ENCODE data around the gene RBM5.

RBM5 gene

DNA sequence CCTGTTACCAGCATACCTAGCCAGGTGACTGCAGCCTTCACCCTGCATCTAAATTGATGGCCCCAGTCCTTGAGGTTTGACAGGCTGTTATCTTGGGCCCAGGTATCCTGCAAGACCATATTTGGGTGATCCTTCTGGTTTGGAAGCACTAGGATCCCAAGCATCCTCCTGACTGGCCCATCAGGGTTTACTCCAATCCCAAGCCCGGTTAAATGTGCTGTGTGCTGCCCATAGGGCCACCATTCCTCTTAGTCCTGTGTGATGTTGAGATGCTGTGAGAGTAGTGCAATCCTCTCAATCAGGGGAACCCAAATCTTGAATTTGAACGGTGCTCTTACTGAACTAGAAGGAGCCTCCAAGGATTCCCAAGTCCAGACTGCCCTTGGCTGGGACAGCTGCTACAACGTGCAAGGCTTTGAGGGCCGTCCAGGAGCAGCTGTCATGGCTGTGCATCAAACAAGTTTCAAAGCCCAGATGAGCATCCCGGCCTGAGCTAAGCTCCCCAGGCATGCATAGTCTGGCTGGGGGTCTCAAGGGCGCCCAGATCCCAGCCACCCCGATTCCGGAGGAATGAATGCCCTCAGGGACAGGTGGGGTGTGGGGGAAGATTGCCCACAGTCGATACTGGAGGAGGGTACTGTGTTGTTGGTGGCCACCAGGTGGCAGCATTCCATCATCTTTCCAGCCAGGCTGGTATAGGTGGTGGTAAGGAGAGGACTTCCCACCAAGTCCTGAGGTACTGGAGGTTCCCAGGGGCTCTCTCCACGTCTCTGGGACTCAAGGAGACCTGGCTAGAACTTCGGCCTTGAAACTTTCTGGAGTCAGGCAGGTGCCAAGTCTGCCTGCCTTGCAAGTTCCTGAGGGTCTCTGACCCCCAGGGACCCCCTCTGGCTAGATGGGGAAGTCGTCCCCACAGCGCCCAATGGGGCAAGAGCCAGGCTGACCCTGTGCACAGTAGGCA is 32.6 kb downstream of the RBM5 start:
- DNase-seq: peak in 1 of 2 experiments; percentile 8

DNA sequence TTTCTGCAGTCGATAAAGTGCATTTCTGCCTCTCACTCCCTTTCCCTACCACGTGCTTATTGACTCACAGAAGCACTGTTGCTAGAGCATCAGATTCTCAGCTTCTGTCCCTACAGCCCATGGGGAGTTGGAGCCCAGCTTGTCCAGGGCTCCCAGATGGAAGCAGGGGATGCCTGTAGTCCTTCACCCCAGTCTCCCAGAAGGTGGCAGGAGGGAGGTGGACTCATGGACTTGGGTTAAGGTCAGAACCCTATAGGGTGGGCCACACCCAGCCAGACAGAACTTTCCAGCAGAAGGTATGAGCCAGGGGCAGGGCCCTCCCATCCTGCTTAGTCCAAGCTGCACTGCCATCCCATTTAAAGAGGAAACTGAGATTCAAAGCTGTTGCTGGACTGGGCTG is 33.4 kb downstream of the RBM5 start:
- DNase-seq: no peak

DNA sequence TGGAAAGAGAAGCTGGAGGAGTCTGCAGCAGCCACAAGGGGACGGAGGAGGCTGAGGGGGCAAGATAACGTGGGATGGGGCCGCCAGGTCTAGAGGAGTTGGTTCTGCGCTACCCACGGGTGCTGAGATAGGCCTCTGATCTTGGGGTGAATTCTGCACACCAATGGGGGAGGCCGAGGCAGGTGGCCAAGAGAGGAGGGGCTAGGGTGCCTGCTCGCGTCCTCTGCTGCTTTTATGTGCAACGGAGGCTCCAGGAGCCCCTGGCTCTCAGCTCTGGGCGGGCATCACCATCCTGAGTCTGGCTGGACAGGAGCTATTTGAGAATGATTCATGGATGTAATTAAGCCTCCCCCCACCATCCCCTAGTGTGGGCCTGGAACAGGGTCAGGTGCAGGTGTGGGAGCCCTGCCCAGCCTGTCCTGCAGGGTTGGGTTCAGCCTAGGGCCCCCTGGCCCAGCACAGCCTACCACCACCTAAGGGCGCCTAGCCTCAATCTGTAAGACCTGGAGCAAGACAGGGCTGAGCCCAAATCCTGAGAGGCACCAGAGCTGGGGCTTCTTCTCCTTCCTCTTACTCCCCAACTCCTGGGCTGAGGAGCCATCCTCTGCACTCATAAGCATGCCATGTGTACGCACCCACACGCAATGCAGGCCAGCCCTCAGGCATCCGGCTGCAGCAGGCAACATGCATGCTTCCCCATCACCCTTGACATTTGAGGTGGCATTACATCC is 34.1 kb downstream of the RBM5 start:
- DNase-seq: no peak

DNA sequence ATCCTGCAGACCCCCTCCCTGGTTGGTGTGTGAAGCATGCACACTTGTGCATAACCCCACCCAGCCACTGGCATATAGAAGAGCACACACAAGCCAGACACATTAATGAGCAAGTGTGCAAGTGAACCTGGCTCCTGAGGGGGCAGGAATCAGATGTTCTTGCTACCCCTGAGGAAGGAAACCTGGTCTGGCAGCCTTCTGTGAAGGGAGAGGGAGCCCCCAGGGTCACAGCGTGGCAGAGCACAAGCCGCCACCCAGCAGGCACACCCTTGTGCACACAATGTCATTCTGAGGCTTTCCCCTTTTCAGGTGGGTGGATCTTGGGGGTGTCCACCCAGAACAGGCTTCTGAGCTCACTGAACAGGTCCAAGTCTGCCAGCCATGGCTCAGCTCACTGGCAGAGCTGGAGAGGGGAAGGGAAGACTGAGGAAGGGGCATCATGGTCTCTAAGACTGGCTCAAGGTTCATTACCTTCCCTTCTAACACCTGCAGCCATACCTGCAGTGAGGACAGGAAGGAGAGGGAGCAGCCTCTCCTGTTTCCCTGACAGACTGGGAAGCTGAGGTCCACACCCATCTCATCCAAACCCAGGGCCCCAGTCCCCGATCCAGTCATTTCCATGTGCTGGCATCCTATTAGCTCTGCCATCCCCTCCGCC is 34.8 kb downstream of the RBM5 start:
- DNase-seq: no peak

DNA sequence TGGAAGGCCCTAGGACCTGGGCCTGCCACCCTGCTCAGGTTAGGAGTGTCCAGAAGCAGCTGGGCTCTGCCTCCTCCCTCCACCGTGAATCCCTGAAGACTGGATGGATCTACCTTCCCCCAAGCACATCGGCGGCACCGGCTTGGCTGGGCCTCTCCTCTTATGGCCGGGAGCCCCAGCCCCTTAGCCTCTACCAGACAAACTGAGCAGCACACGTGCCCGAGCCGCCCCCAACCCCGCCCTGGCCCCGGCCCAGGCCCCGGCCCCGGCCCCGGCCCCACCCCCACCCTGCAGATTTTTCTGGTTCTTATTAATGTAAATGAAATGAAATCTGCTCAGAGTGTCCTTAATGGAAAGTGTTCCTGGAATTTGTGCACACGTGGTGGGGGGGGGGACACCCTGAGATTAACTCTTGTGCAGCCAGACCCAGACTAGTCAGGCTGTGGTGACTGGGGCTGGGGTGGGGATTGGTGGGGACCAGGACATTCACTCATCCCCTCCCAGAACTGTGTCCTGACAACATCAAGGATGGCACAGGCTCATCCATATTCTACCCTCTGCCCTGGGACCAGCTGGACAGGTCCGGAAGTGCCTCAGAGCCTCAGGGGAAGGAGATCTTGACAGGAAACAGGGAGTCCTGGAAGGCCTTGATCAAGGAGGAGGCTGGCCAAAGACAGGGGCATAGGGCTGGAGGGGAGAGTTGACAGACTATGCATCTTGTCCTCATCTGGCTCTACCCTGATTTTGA is 35.5 kb downstream of the RBM5 start:
- no peak for DNase-seq

DNA sequence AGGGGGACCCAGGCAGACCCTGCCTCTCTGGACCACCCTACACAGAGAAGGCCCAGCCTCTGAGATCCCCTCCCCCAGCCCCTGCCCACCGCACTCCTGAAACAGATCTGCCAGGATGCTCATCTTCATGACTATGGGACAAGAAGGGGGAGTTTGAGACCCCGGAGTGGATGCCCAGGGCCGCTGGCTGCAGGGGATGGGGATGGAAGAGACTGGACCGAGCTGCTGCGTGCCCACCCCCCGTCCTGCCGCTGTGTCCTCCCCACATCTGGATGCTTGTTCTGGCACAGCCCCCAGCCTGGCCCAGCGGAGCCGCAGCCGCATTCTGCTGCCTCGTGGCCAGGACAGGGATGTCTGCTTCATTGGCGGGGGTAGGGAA is 36.1 kb downstream of the RBM5 start:
- DNase-seq: no peak

DNA sequence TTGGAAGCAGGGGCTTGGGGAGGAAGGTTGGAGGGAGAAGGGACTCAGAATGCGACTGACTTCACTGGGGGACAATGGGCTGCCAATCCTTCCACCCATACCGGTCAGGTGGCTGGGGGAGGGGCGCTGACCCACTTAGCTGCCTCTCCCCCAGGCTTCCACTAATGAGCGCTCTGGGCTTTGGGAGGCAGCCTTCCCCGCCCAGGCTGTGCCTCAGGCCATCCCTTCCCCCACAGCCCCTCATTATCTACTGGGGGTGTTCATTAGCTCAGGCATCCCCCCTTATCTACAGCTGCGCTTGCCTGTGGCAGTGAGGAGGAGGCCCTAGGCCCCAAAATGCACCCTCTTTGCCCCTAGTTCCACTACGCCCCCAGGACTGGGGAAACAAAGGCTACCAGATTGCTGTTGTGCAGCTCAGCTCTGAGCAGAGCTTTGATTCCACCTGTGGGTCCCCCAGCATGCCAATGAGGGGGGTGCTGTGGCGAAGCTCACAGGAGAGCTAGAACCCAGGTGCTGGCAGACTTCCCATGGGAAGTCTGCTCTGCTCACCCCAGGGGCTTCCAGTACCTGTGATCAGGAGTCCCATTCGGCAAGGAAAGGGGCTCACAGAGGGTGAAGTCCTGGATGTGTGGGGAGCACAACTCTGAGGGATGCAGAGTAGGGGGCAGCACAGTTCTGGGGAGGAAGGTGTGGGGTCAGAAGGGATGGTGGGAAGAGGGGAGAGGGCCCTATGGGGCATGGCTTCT is 37.0 kb downstream of the RBM5 start:
- DNase-seq: no peak

DNA sequence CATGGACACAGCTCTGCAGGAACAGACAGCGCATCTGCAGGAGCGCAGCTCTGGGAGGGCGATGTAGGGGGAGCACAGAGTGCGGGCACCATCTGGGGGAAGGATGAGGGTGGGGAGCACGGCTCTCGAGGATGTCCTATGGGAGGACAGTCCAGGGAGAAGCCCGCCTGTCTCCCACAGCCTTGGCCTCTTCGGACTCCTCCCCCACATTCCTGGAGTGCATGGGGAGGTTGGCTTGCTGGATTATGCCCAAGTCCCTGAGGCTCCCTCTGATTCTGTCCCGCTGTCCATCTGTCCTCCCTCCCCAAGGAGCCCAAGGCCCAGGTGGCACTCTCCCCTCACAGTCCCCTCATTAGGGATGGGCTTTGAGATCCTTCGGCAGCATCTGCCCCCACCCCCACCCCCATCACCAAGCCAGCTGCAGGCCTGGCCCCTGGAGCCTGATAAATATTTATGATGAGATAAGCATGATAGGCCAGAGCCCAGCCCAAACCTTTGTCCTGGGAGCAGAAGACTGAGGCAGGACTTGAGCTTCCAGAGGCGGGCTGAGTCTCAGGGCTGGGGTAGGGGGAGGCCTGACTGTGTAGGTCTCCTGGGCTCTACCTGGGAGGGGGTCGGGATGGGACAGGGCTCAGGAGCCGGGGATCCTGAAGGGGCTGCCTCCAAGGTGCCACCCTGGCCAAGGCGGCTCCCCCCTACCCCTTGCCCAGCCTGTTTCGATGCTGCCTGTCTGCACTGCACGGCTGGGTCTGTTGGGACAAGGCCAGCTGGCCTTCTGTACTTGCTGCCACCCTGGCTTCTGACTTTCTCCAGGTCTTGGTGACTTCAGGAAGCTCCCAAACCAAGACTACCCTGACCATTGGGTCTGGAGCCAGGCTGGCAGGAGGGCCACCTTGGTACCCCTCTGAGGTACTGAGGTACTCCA is 37.8 kb downstream of the RBM5 start:
- no peak for DNase-seq

DNA sequence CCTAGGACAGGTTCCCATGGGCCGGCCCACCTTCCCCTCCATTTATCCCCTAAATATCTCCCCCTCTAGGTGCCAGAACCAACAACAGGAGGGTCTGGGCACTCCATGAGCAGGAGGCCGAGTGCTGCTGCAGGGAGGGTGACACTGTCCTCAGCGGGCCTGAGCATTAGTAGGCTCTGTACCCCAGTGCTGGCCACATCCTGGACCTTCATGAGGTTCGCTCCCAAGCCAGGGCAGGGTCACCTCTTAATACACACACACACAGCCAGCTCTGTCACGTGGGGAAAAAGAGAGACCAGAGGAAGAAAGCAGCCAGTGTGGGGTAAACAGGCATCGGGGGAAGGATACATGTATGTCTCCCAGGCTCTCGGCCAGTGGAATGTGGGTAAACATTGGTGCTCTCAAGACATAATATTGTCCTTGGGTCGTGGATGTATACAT is 38.6 kb downstream of the RBM5 start:
- DNase-seq: no peak

DNA sequence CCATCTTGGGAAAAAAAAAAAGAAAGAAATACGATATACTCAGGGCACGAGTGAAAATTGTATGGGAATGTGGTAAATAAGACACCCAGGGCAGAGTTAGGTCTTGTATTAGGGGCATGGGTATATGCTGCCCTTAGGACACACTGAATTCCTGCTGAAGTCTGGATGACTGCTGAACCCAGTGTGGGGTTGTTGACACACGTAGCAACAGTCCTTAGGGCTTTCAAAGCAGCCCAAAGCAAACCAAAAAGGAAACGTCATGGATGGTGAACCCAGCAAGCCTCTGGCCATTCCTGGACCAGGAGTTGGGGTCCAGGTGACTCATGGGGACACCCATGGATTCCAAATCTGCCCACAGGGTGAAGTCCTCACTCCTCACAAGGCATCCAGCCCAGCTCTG is 39.3 kb downstream of the RBM5 start:
- DNase-seq: no peak

DNA sequence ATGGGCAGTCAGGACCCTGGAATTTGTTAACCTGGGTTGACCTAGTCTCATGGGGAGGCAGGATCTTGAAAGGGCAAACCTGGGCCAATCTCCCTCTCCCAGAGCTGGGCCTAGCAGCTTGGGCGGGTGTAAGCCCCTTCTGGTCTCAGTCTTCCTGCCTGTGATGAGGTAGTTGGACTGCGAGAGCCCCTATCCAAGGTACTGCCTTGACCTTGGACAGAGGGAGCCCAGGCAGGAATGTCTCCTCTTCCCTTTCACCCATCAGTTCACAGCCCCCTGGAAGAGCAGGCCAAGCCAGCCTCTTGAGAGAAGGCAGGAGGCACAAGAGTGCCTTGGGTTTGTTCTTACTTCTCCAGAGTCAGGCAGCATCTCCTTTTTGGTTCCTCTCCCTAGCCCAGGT is 41.7 kb downstream of the RBM5 start:
- DNase-seq: no peak

DNA sequence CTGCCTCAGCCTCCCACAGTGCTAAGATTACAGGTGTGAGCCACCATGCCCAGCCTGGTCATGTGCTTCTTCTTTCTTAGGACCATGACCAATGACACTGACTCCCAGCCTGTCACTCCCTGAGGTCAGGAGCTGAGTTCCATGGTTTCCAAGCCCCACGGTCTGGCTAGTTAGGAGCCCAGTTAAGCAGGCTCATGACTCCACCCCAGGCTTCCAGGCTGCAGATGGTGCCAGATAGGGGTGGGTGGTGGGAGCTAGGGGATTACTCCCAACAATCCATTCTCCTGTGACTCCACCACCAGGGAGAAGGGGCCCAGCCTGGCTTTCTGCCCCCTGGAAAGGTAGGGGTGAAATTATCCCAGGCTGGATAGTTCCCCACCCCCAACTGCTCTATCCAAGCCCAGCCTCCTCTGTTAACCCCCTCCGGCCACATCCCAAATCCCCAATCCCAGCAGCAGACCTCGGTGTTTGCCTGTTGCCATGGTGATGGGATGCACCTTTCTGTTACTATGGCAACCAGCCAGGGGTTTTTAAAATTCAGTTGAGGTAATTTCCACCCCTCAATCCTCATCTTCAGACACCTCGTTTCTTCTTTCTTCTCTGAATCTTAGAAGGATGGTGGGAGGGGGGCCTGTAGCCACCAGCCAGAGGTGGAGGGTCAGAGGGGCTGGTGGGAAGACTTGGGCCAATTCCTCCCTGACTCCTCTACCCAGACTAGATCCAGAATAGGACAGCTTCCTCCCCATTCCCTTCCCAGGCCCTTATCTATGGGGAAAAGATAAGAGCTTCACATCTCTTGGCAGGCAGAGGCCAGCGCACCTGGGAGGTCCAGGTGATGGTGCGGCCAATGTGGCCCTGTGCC is 43.9 kb downstream of the RBM5 start:
- DNase-seq: no peak

DNA sequence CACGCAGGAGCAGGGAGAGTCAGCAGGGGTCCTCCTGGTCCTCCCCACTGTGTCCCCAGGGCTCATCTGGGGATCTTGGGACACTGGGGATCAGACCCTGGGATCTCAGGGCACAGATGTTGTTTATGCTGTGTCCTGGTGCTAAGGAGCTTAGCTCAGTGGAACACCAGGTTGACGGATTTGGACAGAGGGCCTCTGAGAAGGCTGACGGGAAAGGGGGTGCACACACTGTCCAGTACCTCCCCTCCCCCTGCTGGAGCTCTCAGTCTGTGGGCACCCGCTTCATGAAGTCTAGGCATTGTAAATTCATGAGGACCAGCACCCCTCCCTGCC is 44.5 kb downstream of the RBM5 start:
- no peak for DNase-seq

DNA sequence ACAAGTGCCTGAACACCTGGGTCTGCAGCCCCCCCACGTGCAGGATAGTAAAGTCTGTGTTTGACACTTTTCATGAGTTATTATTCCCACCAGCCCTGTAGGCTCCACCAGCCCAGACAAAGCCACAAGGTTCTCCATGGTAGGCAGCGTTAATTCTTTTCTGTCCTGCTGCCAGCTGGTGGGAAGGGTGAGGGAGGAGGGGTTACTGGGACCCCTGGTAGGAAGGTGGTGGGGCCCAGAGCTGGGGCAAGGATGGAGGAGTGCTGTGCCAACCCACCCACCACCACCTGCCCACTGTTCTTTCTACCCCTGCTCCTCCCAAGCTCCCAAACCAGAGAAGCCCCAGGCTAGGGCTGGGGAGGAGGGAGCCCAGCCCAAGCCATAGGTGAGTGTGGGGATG is 45.6 kb downstream of the RBM5 start:
- DNase-seq: no peak

DNA sequence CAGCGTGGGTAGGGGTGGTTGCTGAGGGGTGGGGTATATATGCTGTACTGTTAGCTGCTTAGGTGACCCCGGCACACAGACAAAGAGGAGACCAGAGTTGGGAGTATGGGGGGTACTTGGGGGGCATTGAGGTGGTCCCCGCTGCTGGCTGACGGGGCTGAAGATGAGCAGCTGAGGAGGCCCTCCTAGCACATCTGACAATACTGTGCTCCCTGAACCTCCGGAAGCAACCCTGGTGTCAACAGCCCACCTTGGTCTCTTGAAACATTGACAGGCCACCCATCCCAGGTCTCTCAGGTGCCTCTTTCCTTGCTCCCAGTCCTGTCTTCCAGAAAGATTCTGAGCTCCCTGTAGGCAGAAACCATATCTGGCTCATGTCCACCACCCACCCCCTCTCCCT is 47.2 kb downstream of the RBM5 start:
- DNase-seq: no peak

DNA sequence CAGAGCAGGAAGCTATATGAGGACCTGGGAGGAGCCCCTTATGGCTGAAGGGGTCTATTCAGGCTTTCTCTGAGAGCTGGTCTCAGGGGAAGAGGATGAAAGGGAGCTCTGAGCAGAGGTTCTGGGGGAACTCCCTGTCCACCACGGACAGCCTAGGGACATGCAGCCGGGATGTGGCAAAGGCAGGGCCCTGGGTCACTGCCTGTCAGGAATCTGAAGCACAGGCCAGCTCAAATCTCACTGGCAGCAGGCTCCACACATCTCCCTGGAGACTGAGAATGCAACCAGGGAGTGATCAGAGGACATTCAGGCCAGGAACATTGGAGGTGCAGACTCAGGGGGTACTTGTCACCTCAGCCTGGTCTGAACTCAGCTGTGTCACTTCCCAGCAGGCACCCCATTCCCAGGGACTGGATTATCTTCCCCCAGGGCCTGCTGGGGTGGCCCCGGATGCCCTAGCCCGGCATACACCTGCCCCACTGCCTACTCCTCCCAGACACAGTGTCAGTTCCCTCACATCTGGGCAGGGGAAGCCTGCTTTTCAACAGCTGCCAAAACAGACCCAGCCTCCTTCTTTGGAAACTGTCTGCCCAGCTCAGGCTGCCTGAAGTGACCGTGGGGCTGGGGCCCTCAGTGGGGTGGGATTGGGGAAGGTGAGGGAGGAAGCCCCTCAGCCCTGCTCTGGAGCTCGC is 48.1 kb downstream of the RBM5 start:
- no peak for DNase-seq

DNA sequence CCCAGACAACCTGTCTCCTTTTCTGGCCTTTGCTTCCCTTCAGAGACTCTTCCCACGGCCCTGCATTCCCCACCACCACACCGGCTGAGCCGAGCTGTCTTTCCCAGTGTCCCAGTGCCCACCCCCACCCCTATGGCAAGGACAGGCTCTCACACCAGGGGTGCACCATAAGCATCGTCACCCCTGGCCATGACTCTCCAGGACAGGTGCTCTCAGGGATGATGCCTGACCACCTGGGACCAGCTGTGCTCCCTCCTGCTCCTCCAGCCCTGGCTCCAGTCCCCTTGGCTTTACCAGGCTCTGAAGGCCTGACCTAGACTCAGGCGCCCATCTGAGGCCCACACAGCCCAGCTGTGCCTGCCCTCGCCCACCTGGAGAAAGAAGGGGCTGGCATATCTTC is 48.8 kb downstream of the RBM5 start:
- no peak for DNase-seq

DNA sequence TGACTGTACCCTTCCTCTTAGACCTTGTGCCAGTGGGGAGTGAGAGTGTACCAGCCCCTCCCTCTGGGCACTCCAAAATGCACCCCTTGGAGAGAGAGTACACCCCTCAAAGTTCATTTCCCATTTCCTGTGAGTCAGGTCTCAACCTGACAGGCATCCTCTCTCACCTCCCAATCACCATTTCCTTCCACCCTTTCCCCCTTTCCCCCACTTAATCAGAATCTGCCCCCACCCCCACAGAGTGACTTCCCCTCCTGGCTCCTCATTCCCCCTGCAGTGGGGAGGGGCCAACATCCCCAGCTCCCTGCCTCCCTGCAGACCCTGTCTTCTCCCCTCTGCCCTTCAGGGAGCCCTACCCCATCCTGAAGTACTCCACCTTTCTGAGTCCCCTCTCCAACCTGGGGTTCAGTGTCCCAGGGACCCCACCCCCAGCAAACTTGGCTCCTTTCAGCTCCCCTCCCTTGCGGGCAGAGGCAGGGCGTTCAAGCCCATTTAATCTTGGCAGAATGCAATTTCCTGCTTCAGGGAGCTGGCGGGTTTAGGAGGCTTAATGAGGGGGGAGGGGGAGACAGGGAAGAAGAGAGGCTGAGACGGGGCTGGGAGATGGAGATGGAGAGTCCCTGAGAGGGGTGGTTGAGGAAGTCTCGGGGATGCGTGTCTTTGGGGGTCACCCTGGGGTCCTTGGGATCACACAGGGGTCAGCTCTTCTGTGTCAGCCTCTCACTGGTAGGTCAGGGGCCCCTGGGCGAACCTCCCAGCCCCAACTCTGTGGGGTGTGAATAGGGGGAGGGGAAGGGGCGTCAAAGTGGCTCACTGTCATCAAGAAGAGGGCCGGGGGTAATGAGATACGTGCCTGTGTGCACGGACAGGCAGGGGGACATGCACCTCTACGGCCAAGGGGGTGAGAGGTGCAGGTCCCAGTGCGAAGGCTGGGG is 49.8 kb downstream of the RBM5 start:
- no peak for DNase-seq

All from cerebellar nuclear complex (tissue), 1 donor.